NCI-H446 (cell line): ENCODE data around the gene NIM1K.
"Not testable (repeated sequence)": the region's sequence is repeated elsewhere in the genome, so short reads cannot be mapped to it uniquely, and the experiment has no call there.

ENCODE experiments used
- DNase-seq, 2 experiments: peaks; one replicate each; lab custom pipeline; 2025; lab: John Stamatoyannopoulos, UW

Gene NIM1K

GRCh38 chr5:43314724-43315123 is 122.7 kb downstream of the NIM1K start:
- no peak for DNase-seq

GRCh38 chr5:43315263-43315662 is 123.2 kb downstream of the NIM1K start:
- DNase-seq, result no peak

GRCh38 chr5:43315682-43316081 is 123.7 kb downstream of the NIM1K start:
- DNase-seq, result no peak

GRCh38 chr5:43316421-43316820 is 124.4 kb downstream of the NIM1K start:
- no peak for DNase-seq

- no peak for DNase-seq
Observed at GRCh38 chr5:43320846-43321245, 128.8 kb downstream of the NIM1K start.

GRCh38 chr5:43323488-43323887 is 131.5 kb downstream of the NIM1K start:
- not testable (repeated sequence) for DNase-seq

- DNase-seq, result not testable (repeated sequence)
Observed at GRCh38 chr5:43325624-43326023, 133.6 kb downstream of the NIM1K start.
